Endodermal cell (in vitro differentiated cells): ENCODE results near the gene DPYSL3. TPM values are rescaled to one million over a fixed set of nuclear protein-coding genes. Genes with fewer than 3 reads are reported as not detected.
A peak's percentile ranks its signal among the peaks of the same experiment; 100 is the strongest.

ENCODE experiments used
- DNase-seq: peaks from one replicate; pipeline ENCODE4 v3.0.0-alpha.2; 2017
- H3K27ac ChIP-seq: 2 replicates; pipeline ENCODE4 v1.5.1; 2013; ENCODE audit warnings: mild to moderate bottlenecking, low read depth, low read length, moderate library complexity
- H3K27me3 ChIP-seq: 2 replicates; pipeline ENCODE4 v1.6.1; 2013; ENCODE audit warnings: mild to moderate bottlenecking, low read length, moderate library complexity; ENCODE audit not compliant: insufficient read depth, control insufficient read depth, poor library complexity, severe bottlenecking
- H3K36me3 ChIP-seq: 2 replicates; pipeline ENCODE4 v1.7.0; 2013; ENCODE audit warnings: mild to moderate bottlenecking, low read length, moderate library complexity; ENCODE audit not compliant: control insufficient read depth, insufficient read depth
- H3K4me1 ChIP-seq: one replicate; pipeline ENCODE4 v1.7.0; 2013; ENCODE audit warnings: low read length; ENCODE audit not compliant: control insufficient read depth, insufficient read depth
- H3K4me3 ChIP-seq: 2 replicates; pipeline ENCODE4 v1.5.1; 2013; ENCODE audit warnings: mild to moderate bottlenecking, low read length, moderate library complexity
- H3K9ac ChIP-seq: 2 replicates; pipeline ENCODE4 v1.6.1; 2013; ENCODE audit warnings: mild to moderate bottlenecking, low read length, moderate library complexity; ENCODE audit not compliant: poor library complexity, severe bottlenecking; ENCODE audit errors: extremely low read depth
- H3K9me3 ChIP-seq: 2 replicates; pipeline ENCODE4 v1.6.1; 2013; ENCODE audit warnings: mild to moderate bottlenecking, low read length, moderate library complexity; ENCODE audit not compliant: control insufficient read depth
- H3K27ac Mint-ChIP-seq: 2 replicates; pipeline ENCODE4 v1.8.0; 2020; ENCODE audit warnings: mixed read lengths
- H3K27me3 Mint-ChIP-seq: 2 replicates; pipeline ENCODE4 v1.8.0; 2021; ENCODE audit warnings: mild to moderate bottlenecking, mixed read lengths; ENCODE audit not compliant: insufficient read depth
- H3K36me3 Mint-ChIP-seq: 2 replicates; pipeline ENCODE4 v1.8.0; 2020; ENCODE audit warnings: low read depth, mixed read lengths
- H3K4me1 Mint-ChIP-seq: 2 replicates; pipeline ENCODE4 v1.8.0; 2020; ENCODE audit warnings: mixed read lengths
- H3K4me3 Mint-ChIP-seq: 2 replicates; pipeline ENCODE4 v1.8.0; 2020; ENCODE audit warnings: mild to moderate bottlenecking, moderate library complexity, mixed read lengths
- H3K9me3 Mint-ChIP-seq: 2 replicates; pipeline ENCODE4 v1.8.0; 2020; ENCODE audit warnings: mild to moderate bottlenecking, mixed read lengths
- WGBS, 2 experiments: methylation state at CpG; one replicate each; pipeline versions ENCODE4 v1.1.5 to v1.1.7; 2013; ENCODE audit warnings: missing lambda C conversion rate in 2 of 2, mixed read lengths in 1 of 2; ENCODE audit not compliant: insufficient coverage in 1 of 2, insufficient read length in 1 of 2; 5-methylcytosine and 5-hydroxymethylcytosine counted together
- total RNA-seq, 2 donors: library from RNA; stranded (reverse); fragmentation: NEBNext Ultra II Directional in 1 of 2; extraction: Animal tissue kit (Norgen Biotek cat#: 25700) in 1 of 2; gene quantifications; 2 replicates in 1 of 2; 3 replicates in 1 of 2; pipeline ENCODE4 v1.2.1, GENCODE V29; 2021
- TF ChIP-seq, protein P1 (sequence below): fragments of 200-600 bp; sonication (generic); conservative IDR thresholded peaks from 2 replicates; pipeline ENCODE4 v1.5.0; 2021; ENCODE audit warnings: antibody characterized with exemption, mild to moderate bottlenecking

Gene DPYSL3
- total RNA-seq, 2 donors from 2014 or later: 76.3 to 98.6 TPM

DNA sequence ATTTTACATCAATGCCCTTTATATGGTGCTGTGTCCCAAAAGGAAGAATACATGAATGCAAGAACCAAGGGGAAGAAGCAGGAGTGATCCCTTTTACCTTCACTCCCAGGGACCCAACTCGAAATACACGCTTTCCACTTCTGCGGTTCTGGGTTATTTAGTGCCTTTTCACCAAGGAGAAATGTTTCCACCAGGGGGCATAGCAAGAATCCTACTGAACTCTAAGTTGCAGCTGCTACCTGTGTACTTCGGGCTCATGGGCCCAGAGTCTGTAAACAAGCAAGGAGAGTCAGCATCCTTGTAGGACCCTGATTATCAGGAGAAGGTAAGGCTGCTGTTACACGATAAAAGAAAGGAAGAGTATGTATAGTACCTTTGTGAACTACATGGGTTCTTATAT is 45.7 kb downstream of the DPYSL3 start:
- peak; percentile 82 for DNase-seq
- TF ChIP-seq, protein P1, sequence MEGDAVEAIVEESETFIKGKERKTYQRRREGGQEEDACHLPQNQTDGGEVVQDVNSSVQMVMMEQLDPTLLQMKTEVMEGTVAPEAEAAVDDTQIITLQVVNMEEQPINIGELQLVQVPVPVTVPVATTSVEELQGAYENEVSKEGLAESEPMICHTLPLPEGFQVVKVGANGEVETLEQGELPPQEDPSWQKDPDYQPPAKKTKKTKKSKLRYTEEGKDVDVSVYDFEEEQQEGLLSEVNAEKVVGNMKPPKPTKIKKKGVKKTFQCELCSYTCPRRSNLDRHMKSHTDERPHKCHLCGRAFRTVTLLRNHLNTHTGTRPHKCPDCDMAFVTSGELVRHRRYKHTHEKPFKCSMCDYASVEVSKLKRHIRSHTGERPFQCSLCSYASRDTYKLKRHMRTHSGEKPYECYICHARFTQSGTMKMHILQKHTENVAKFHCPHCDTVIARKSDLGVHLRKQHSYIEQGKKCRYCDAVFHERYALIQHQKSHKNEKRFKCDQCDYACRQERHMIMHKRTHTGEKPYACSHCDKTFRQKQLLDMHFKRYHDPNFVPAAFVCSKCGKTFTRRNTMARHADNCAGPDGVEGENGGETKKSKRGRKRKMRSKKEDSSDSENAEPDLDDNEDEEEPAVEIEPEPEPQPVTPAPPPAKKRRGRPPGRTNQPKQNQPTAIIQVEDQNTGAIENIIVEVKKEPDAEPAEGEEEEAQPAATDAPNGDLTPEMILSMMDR: peak; percentile 82
- Histone ChIP-seq H3K9me3 (peaks cover 22% of the 10 kb centered on the region), H3K27me3 (peaks cover 9% of the 10 kb centered on the region), H3K4me1 (no peaks in the 10 kb centered on the region), H3K27ac (no peak overlapping the region), H3K36me3 (no peaks in the 10 kb centered on the region), H3K4me3 (no peak overlapping the region), H3K9ac (no peak overlapping the region)
- 73 to 87% methylated on average over 3 to 5 of the region's 5 CpGs for WGBS, 2 experiments
- Mint-ChIP-seq H3K27ac (no peak overlapping the region), H3K36me3 (no peaks in the 10 kb centered on the region), H3K9me3 (peaks cover 6% of the 10 kb centered on the region), H3K27me3 (peaks cover 8% of the 10 kb centered on the region), H3K4me1 (peaks cover 6% of the 10 kb centered on the region), H3K4me3 (no peak overlapping the region)

DNA sequence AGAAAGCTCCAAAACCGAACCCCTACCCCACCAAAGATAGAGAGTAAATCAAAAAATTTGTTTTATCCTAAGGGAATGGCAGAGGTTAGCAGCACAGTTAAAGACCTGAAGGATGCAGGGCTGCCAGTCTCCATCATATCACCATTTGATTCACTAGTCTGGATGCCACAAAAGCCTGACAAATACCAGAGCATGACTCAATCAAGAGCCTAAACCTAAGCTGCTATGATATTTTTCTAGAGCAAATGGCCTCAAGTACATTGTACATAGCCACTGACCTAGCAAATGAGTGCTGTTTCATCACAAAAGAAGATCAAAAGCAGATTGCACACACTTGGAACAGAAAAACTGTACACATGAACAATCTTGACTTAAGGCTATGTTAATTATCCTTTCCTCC is 48.0 kb downstream of the DPYSL3 start:
- no peak overlapping the region for H3K27ac ChIP-seq
- Mint-ChIP-seq H3K4me3 (no peak overlapping the region), H3K27me3 (peaks cover 12% of the 10 kb centered on the region), H3K4me1 (no peaks in the 10 kb centered on the region), H3K27ac (no peak overlapping the region), H3K36me3 (no peaks in the 10 kb centered on the region), H3K9me3 (peaks cover 6% of the 10 kb centered on the region)
- TF ChIP-seq, protein P1: no peak
- H3K9me3 ChIP-seq: peaks cover 22% of the 10 kb centered on the region
- H3K4me1 ChIP-seq: no peaks in the 10 kb centered on the region
- peaks cover 21% of the 10 kb centered on the region for H3K27me3 ChIP-seq
- DNase-seq: no peak
- no peak overlapping the region for H3K9ac ChIP-seq
- H3K4me3 ChIP-seq: no peak overlapping the region
- WGBS, 2 experiments: 89% methylated on average over 1 of the region's 1 CpG; no CpG with 5 or more reads in 1 of the 2 experiments
- H3K36me3 ChIP-seq: no peaks in the 10 kb centered on the region

DNA sequence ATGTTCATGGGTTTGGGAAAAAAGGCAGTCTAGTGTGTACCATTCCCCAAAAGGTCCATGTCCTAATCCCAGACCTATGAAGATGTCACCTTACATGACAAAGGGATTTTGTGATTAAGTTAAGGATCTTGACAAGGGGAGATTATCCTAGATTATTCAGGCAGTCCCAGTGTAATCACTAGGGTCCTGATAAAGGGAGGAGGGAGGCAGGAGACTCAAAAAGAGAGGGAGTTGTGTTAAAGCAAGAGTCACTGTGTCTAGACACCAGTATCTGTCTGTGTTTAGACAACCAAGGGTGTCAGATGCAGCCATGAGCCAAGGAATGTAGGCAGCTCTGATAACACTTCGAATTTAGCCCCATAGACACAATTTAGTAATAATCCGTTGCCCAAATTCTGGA is 49.5 kb downstream of the DPYSL3 start:
- DNase-seq: no peak
- Histone ChIP-seq H3K9me3 (peaks cover 22% of the 10 kb centered on the region), H3K27ac (no peak overlapping the region), H3K4me1 (no peaks in the 10 kb centered on the region), H3K36me3 (no peaks in the 10 kb centered on the region), H3K4me3 (no peak overlapping the region), H3K27me3 (peaks cover 21% of the 10 kb centered on the region), H3K9ac (no peak overlapping the region)
- Mint-ChIP-seq H3K4me1 (peaks cover 5% of the 10 kb centered on the region), H3K9me3 (peaks cover 6% of the 10 kb centered on the region), H3K27ac (no peak overlapping the region), H3K4me3 (no peak overlapping the region), H3K36me3 (no peaks in the 10 kb centered on the region), H3K27me3 (peaks cover 12% of the 10 kb centered on the region)
- TF ChIP-seq, protein P1: no peak
- WGBS, 2 experiments: 94 to 100% methylated on average over 2 of the region's 2 CpGs
